ENCODE data around the gene TBC1D24.
A peak's percentile ranks its signal among the peaks of the same experiment; 100 is the strongest.
"Not testable (repeated sequence)": the region's sequence is repeated elsewhere in the genome, so short reads cannot be mapped to it uniquely, and the experiment has no call there.

TBC1D24 gene

GRCh38 chr16:2533142-2533755 lies 58.3 kb downstream of the TBC1D24 start:
- H3K9ac ChIP-seq (ENCODE audit: low read length), result peak overlapping the region; percentile 91
- peak overlapping the region; percentile 88 for H3K4me3 ChIP-seq (ENCODE audit: low read length)
- not testable (repeated sequence) for H3K27me3 ChIP-seq (replicated peaks; ENCODE audit: control insufficient read depth, insufficient read depth, low read length); H3K9me3 ChIP-seq (ENCODE audit: control insufficient read depth, low read length); DNase-seq (ENCODE audit: low read depth)
- peaks cover 26% of the 10 kb centered on the region for H3K4me1 ChIP-seq (ENCODE audit: control insufficient read depth, insufficient read depth, low read length)
- peaks cover 25% of the 10 kb centered on the region for H3K36me3 ChIP-seq (ENCODE audit: control insufficient read depth, insufficient read depth, low read length, severe bottlenecking)

GRCh38 chr16:2533912-2534311 lies 59.0 kb downstream of the TBC1D24 start:
- Histone ChIP-seq H3K27me3 (replicated peaks; ENCODE audit: control insufficient read depth, insufficient read depth, low read length) (no peaks in the 10 kb centered on the region), H3K9ac (ENCODE audit: low read length) (peak overlapping the region; percentile 91), H3K36me3 (ENCODE audit: control insufficient read depth, insufficient read depth, low read length, severe bottlenecking) (peaks cover 19% of the 10 kb centered on the region), H3K4me3 (ENCODE audit: low read length) (no peak overlapping the region), H3K4me1 (ENCODE audit: control insufficient read depth, insufficient read depth, low read length) (peaks cover 28% of the 10 kb centered on the region), H3K9me3 (ENCODE audit: control insufficient read depth, low read length) (no peaks in the 10 kb centered on the region)
- DNase-seq (ENCODE audit: low read depth), result no peak

GRCh38 chr16:2534335-2534734 lies 59.4 kb downstream of the TBC1D24 start:
- H3K27me3 ChIP-seq (replicated peaks; ENCODE audit: control insufficient read depth, insufficient read depth, low read length); H3K4me3 ChIP-seq (ENCODE audit: low read length); DNase-seq (ENCODE audit: low read depth); H3K9ac ChIP-seq (ENCODE audit: low read length); H3K9me3 ChIP-seq (ENCODE audit: control insufficient read depth, low read length): not testable (repeated sequence)
- Histone ChIP-seq H3K36me3 (ENCODE audit: control insufficient read depth, insufficient read depth, low read length, severe bottlenecking) (peaks cover 14% of the 10 kb centered on the region), H3K4me1 (ENCODE audit: control insufficient read depth, insufficient read depth, low read length) (peaks cover 32% of the 10 kb centered on the region)

- peaks cover 2% of the 10 kb centered on the region for H3K36me3 ChIP-seq (ENCODE audit: control insufficient read depth, insufficient read depth, low read length, severe bottlenecking)
- no peak for DNase-seq (ENCODE audit: low read depth)
These were observed 60.7 kb downstream of the TBC1D24 start for GRCh38 chr16:2535625-2536013.

GRCh38 chr16:2537451-2538379 lies 62.8 kb downstream of the TBC1D24 start, which contains the start of gene PDPK1:
Gene PDPK1 (plus strand): TSS chr16:2538021. CDS start chr16:2538113, 92 bp downstream.
- no peaks in the 10 kb centered on the region for H3K36me3 ChIP-seq (ENCODE audit: control insufficient read depth, insufficient read depth, low read length, severe bottlenecking)
- no peaks in the 10 kb centered on the region for H3K27me3 ChIP-seq (replicated peaks; ENCODE audit: control insufficient read depth, insufficient read depth, low read length)
- H3K4me1 ChIP-seq (ENCODE audit: control insufficient read depth, insufficient read depth, low read length), result peaks cover 28% of the 10 kb centered on the region
- DNase-seq (ENCODE audit: low read depth), result peak; percentile 98
- peak within 1 kb of the TSS; percentile 88 for H3K9ac ChIP-seq (ENCODE audit: low read length)
- H3K4me3 ChIP-seq (ENCODE audit: low read length), result peak within 1 kb of the TSS; percentile 89
- no peaks in the 10 kb centered on the region for H3K9me3 ChIP-seq (ENCODE audit: control insufficient read depth, low read length)

More at GRCh38 chr16:2535625-2536013, 60.7 kb downstream of the TBC1D24 start:
- Histone ChIP-seq H3K4me1 (ENCODE audit: control insufficient read depth, insufficient read depth, low read length) (peaks cover 36% of the 10 kb centered on the region), H3K27me3 (replicated peaks; ENCODE audit: control insufficient read depth, insufficient read depth, low read length) (no peaks in the 10 kb centered on the region), H3K9me3 (ENCODE audit: control insufficient read depth, low read length) (no peaks in the 10 kb centered on the region), H3K4me3 (ENCODE audit: low read length) (no peak overlapping the region), H3K9ac (ENCODE audit: low read length) (peak overlapping the region; percentile 0)

GRCh38 chr16:2539192-2539844 lies 64.4 kb downstream of the TBC1D24 start:
- H3K4me1 ChIP-seq (ENCODE audit: control insufficient read depth, insufficient read depth, low read length), result peaks cover 25% of the 10 kb centered on the region
- H3K9ac ChIP-seq (ENCODE audit: low read length); DNase-seq (ENCODE audit: low read depth); H3K27me3 ChIP-seq (replicated peaks; ENCODE audit: control insufficient read depth, insufficient read depth, low read length); H3K9me3 ChIP-seq (ENCODE audit: control insufficient read depth, low read length); H3K36me3 ChIP-seq (ENCODE audit: control insufficient read depth, insufficient read depth, low read length, severe bottlenecking): not testable (repeated sequence)
- peak overlapping the region; percentile 77 for H3K4me3 ChIP-seq (ENCODE audit: low read length)

GRCh38 chr16:2539845-2540458 lies 65.0 kb downstream of the TBC1D24 start:
- H3K4me3 ChIP-seq (ENCODE audit: low read length), result peak overlapping the region; percentile 77
- DNase-seq (ENCODE audit: low read depth), result not testable (repeated sequence)

GRCh38 chr16:2540912-2541311 lies 66.0 kb downstream of the TBC1D24 start:
- not testable (repeated sequence) for H3K9me3 ChIP-seq (ENCODE audit: control insufficient read depth, low read length); H3K4me3 ChIP-seq (ENCODE audit: low read length); H3K27me3 ChIP-seq (replicated peaks; ENCODE audit: control insufficient read depth, insufficient read depth, low read length); H3K36me3 ChIP-seq (ENCODE audit: control insufficient read depth, insufficient read depth, low read length, severe bottlenecking); DNase-seq (ENCODE audit: low read depth); H3K9ac ChIP-seq (ENCODE audit: low read length)
- peaks cover 20% of the 10 kb centered on the region for H3K4me1 ChIP-seq (ENCODE audit: control insufficient read depth, insufficient read depth, low read length)

More at GRCh38 chr16:2539845-2540458, 65.0 kb downstream of the TBC1D24 start:
- H3K27me3 ChIP-seq (replicated peaks; ENCODE audit: control insufficient read depth, insufficient read depth, low read length); H3K36me3 ChIP-seq (ENCODE audit: control insufficient read depth, insufficient read depth, low read length, severe bottlenecking); H3K9me3 ChIP-seq (ENCODE audit: control insufficient read depth, low read length): not testable (repeated sequence)
- Histone ChIP-seq H3K9ac (ENCODE audit: low read length) (peak overlapping the region; percentile 10), H3K4me1 (ENCODE audit: control insufficient read depth, insufficient read depth, low read length) (peaks cover 25% of the 10 kb centered on the region)

- H3K27me3 ChIP-seq (replicated peaks; ENCODE audit: control insufficient read depth, insufficient read depth, low read length); DNase-seq (ENCODE audit: low read depth); H3K9ac ChIP-seq (ENCODE audit: low read length); H3K9me3 ChIP-seq (ENCODE audit: control insufficient read depth, low read length); H3K36me3 ChIP-seq (ENCODE audit: control insufficient read depth, insufficient read depth, low read length, severe bottlenecking); H3K4me3 ChIP-seq (ENCODE audit: low read length): not testable (repeated sequence)
- H3K4me1 ChIP-seq (ENCODE audit: control insufficient read depth, insufficient read depth, low read length), result peaks cover 15% of the 10 kb centered on the region
These were observed 66.5 kb downstream of the TBC1D24 start for GRCh38 chr16:2541409-2541808.

GRCh38 chr16:2543771-2544170 lies 68.8 kb downstream of the TBC1D24 start:
- not testable (repeated sequence) for DNase-seq (ENCODE audit: low read depth); H3K36me3 ChIP-seq (ENCODE audit: control insufficient read depth, insufficient read depth, low read length, severe bottlenecking); H3K4me3 ChIP-seq (ENCODE audit: low read length); H3K9ac ChIP-seq (ENCODE audit: low read length); H3K9me3 ChIP-seq (ENCODE audit: control insufficient read depth, low read length); H3K27me3 ChIP-seq (replicated peaks; ENCODE audit: control insufficient read depth, insufficient read depth, low read length); H3K4me1 ChIP-seq (ENCODE audit: control insufficient read depth, insufficient read depth, low read length)
